ENCODE data around the gene SYNGR2.

GRCh38 chr17:78122216-78122930 lies 46.0 kb upstream of the SYNGR2 start:
- TF ChIP-seq MAX (IDR thresholded peaks at IDR 0.05; ENCODE audit: low read depth, low read length), result no peak
- TF ChIP-seq POLR2A (IDR thresholded peaks at IDR 0.05; ENCODE audit: extremely low read depth, insufficient read length), result no peak
- TF ChIP-seq CTCF (IDR thresholded peaks at IDR 0.05; ENCODE audit: low read depth, low read length), result no peak
- TF ChIP-seq MYC (IDR thresholded peaks at IDR 0.05; ENCODE audit: low read depth, low read length), result no peak

Measured in NB4 (cell line).